ENCODE data around the gene FOXC1.

DNA sequence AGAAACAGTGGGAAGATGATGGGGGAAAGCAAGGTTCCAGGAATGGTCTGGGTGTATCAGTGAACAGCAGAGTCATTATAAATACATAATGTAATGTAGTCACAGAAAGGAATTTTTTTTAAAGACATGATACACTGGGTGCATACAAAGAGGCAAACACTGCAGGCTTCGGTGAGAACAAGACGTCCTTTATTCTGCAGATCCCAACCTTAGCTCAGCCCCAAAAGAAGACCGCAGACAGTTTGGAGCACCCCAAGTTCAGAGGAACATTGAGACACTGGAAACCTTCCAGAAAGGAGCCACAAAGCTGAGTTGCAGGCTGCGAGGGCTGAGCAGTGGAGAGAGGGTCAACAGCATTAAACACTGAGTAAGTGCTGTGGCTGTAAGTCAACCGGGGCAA lies 30.6 kb upstream of the FOXC1 start:
- TF ChIP-seq POLR2AphosphoS5 (IDR thresholded peaks at IDR 0.05) (no peak), EP300 (conservative IDR thresholded peaks at IDR 0.05; ENCODE audit: poor library complexity, severe bottlenecking) (no peak), TAF1 (IDR thresholded peaks at IDR 0.05; ENCODE audit: low read depth) (no peak), EZH2 (IDR thresholded peaks at IDR 0.05; ENCODE audit: borderline replicate concordance, insufficient read depth, low read length, poor library complexity, severe bottlenecking) (no peak), RAD21 (conservative IDR thresholded peaks at IDR 0.05) (no peak), SMC3 (conservative IDR thresholded peaks at IDR 0.05; ENCODE audit: poor library complexity) (no peak)
- TF ChIP-seq, protein P1, sequence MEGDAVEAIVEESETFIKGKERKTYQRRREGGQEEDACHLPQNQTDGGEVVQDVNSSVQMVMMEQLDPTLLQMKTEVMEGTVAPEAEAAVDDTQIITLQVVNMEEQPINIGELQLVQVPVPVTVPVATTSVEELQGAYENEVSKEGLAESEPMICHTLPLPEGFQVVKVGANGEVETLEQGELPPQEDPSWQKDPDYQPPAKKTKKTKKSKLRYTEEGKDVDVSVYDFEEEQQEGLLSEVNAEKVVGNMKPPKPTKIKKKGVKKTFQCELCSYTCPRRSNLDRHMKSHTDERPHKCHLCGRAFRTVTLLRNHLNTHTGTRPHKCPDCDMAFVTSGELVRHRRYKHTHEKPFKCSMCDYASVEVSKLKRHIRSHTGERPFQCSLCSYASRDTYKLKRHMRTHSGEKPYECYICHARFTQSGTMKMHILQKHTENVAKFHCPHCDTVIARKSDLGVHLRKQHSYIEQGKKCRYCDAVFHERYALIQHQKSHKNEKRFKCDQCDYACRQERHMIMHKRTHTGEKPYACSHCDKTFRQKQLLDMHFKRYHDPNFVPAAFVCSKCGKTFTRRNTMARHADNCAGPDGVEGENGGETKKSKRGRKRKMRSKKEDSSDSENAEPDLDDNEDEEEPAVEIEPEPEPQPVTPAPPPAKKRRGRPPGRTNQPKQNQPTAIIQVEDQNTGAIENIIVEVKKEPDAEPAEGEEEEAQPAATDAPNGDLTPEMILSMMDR (IDR thresholded peaks at IDR 0.05; ENCODE audit: poor library complexity, severe bottlenecking): no peak
- TF ChIP-seq, protein P2, sequence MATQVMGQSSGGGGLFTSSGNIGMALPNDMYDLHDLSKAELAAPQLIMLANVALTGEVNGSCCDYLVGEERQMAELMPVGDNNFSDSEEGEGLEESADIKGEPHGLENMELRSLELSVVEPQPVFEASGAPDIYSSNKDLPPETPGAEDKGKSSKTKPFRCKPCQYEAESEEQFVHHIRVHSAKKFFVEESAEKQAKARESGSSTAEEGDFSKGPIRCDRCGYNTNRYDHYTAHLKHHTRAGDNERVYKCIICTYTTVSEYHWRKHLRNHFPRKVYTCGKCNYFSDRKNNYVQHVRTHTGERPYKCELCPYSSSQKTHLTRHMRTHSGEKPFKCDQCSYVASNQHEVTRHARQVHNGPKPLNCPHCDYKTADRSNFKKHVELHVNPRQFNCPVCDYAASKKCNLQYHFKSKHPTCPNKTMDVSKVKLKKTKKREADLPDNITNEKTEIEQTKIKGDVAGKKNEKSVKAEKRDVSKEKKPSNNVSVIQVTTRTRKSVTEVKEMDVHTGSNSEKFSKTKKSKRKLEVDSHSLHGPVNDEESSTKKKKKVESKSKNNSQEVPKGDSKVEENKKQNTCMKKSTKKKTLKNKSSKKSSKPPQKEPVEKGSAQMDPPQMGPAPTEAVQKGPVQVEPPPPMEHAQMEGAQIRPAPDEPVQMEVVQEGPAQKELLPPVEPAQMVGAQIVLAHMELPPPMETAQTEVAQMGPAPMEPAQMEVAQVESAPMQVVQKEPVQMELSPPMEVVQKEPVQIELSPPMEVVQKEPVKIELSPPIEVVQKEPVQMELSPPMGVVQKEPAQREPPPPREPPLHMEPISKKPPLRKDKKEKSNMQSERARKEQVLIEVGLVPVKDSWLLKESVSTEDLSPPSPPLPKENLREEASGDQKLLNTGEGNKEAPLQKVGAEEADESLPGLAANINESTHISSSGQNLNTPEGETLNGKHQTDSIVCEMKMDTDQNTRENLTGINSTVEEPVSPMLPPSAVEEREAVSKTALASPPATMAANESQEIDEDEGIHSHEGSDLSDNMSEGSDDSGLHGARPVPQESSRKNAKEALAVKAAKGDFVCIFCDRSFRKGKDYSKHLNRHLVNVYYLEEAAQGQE (IDR thresholded peaks at IDR 0.05; ENCODE audit: borderline replicate concordance): no peak

Data from neural cell (in vitro differentiated cells).